SIG-M5 treated with dmso at 0.1 percent for 504 hours (cell line): Measurements from ENCODE around the gene AKNA.

Experiments used
- DNase-seq: peaks from one replicate; lab custom pipeline; 2025; ENCODE audit not compliant: unreplicated experiment; lab: John Stamatoyannopoulos, UW

Gene AKNA

DNA sequence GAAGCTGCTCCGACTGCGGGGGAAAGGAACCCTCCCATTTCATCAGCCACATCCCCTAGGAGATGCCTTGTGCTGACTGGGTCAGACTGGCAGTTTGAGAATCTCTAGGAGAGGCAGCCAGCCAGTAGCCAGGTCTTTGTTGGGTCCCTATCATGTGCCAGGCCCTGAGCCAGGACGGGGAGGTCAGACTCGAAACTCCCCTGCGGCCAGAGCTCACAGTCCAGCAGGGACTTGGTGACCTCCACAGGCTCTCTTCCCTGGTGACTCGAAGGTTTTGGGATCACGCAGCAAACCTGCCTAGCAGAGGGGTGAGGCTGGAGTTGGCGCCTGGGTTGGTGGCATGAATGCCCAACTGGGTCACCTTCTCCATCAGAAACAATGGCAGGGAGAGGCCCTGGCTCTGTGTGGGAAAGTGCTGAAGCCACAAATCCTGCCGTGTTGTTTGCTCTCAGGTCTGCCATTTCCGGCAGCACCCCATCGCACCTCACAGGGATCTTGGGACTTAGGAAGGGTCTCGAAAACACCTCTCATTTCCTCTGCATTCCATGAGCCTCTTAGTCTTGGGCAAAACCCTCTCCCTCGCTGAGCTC is 79.3 kb downstream of the AKNA start:
- no peak for DNase-seq

GRCh38 chr9:114307899-114308267 is 79.9 kb downstream of the AKNA start:
- no peak for DNase-seq

GRCh38 chr9:114304416-114305188 is 83.2 kb downstream of the AKNA start:
- DNase-seq: no peak

DNA sequence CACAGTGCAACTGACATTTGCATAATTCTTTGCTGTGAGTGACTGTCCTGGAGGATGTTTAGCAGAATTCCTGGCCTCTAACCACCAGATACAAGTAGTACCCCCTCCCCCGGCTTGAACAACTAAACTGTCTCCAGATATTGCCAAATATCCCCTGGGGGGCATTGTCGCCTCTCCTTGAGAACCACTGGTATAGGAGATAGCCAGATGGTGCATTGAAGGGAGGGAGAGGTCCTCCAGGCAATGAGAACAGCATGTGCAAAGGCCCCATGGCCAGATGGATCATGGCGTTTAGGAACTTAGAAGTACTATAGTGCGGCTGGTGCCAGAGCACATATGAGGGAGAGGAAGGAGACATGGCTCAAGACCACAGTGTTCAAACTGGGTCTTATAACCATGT is 83.8 kb downstream of the AKNA start:
- DNase-seq: no peak

DNA sequence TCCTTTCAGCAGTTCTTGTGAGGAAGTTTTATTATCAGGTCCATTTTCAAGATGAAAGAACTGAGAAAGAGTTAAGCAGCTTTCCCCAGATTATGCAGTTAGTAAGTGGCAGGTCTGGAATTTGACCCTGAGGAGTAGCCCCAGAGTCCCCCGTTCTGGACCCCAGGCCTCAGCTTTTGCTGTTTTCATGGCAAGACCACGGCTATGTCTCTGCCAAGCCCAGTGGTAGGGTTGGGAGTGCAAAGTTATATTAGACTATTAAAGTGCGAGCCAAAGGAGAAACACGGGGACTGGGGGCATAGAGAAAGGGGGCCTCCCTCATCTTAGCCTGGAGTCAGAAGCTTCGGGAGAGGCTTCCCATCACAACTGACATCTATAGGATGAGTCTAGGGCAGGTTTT is 84.2 kb downstream of the AKNA start:
- no peak for DNase-seq

- no peak for DNase-seq
Measured at GRCh38 chr9:114302727-114303126, 85.1 kb downstream of the AKNA start.

DNA sequence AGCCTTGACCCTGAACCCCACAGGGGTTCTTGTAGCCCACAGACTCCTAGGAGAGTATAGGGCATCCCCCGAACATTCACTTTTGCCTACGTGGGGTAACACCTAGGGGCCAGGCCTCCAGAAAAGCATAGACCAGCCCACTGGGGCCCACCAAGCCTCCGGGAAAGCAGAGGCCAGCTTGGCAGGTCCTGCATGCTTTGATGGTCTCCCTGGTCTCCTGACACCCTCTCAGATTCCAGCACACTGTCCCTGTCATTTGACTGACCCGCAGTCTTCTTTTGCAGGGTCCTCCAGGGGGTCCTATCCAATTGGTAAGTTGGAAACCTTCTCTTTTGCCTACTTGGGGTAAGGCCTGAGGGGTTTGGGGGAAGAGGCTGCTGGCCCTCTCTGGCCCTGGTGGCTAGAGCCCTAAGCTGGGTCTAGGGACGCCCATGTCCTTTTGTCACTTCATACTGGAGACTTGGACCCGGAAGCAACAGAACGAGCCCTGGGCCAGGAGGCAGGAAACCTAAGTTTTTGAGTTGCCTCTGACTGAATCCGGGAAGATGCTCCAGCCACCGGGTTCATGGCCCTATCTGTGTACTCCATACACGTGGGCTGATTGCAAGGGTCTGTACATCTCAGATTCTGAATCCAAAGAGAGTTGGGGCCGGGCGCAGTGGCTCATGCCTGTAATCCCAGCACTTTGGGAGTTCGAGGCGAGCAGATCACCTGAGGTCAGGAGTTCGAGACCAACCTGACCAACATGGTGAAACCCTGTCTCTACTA is 85.8 kb downstream of the AKNA start:
- no peak for DNase-seq

DNA sequence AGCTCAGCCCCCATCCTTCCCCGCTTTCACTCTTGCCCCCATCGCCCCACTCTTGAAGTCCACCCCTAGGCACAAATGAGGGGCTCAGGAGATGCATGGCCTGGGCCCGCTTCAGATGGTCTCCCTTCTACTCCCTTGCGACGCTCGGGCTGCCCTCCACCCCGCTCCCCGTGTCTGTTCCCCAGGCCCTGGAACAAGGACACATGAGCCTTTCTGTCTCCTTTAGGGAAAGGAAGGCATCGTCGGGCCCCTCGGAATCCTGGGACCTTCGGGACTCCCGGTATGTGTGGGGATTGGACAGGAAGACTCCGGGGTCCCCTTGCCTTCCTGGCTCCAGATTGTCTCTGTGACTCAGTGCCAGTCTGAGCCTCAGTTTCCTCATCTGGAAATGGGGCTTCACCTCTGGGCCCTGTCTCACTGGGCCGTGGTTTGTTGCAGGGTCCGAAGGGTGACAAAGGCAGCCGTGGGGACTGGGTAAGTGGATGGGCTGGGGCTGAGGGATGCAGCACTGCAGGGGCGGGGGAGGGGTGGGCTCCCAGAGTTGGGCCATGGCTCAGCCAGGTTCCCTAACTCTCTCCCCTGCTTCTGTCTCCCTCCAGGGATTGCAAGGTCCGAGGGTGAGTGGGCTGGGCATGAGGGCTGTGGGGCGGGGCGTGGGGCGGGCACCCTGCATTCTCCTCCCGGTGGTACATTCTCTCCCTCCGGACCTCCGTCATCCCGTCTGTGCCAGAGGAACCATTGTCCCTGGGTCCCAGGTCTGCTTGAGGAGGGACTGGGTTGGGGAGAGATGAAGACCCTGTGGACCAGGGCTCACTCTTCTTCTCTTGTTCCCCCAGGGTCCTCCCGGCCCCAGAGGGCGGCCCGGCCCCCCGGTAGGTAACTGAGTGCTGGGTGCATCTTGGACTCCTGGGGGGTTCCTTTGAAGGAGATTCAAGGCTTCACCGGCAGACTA is 86.7 kb downstream of the AKNA start:
- DNase-seq: no peak

DNA sequence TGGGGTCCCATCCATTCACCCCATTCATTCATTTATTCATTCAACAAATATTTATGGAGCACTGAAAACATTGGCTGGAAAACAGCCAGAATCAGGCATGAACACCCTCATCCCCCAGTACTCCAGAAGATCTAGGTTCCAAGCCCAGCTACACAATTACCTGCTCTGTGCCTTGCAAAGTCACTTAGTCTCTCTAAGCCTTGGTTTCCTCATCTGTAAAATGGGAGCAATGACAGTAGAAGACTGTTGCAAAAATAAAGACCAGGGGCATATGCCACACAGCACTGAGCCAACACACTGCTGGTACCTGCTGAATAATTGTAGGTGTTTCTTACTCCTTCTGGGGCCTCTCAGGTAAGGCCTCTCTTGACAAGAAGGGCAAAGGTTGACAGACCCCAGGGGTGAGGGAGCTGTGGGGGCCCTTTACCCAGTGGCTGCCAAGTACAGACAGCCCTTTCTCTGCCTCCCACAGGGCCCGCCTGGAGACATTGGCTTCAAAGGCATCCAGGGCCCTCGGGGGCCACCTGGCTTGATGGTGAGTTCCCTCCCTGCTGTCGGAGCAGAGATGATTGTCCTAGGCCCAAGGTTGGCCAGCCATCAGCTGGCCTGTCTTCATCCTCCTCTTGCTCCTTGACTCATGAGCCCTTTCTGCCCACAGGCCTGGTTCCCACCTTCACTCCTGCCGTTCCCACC is 87.5 kb downstream of the AKNA start:
- DNase-seq: no peak

DNA sequence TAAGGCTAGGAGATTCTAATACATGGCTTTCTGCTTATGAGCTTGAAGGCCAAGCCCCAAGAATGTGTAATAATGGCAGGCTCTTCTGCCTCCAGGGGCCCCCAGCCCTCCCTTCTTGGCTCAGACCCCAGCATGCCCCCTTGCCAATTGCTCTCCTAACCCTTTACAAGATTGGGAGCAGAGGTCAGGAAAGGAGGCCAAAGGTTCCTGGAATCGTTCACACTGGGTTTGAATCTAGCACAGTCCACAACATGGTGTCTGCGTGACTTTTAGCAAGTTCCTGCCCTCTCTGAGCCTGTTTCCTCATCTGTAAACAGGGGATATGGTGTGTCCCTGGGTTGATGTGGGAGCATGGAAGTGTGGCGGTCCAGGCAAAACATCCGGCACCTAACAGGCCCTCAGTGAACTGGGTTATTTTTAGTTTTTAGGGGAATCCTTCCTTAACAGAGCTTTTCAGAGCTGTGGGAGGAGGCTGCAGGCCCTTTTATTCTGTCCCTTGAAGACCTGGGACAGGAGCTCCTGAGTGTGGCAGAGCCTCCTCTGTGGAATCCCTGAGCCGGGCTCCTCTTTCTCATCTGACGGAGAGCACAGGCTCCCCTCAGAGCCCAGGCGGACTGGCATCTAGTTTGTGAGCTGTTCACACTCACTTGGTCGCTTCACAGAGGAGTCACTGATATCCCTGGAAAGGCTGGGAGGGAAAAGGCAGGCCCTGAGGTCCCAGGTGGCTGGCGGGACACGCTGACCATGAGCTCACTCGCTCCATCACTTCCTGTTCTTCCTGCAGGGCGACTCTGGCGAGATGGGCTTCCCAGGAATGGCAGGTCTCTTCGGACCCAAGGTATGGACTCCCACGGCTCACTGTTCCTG is 88.3 kb downstream of the AKNA start:
- no peak for DNase-seq

DNA sequence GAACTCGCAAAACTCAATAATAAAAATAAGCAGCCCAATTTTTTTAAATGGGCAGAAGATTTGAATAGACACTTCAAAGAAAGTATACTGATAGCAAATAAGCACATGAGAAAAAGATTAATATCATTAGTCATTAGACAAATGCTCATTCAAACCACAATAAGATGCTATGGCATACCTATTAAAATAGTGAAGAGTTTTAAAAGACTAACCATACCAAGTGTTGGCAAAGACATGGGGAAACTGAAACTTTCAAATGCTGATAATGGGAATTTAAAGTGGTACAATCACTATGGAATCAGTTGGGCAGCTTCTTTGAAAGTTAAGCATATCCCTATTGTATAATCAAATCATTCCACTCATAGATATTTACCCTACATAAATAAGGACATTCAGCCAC is 91.4 kb downstream of the AKNA start:
- DNase-seq: no peak

GRCh38 chr9:114294664-114295063 is 93.1 kb downstream of the AKNA start:
- no peak for DNase-seq

DNA sequence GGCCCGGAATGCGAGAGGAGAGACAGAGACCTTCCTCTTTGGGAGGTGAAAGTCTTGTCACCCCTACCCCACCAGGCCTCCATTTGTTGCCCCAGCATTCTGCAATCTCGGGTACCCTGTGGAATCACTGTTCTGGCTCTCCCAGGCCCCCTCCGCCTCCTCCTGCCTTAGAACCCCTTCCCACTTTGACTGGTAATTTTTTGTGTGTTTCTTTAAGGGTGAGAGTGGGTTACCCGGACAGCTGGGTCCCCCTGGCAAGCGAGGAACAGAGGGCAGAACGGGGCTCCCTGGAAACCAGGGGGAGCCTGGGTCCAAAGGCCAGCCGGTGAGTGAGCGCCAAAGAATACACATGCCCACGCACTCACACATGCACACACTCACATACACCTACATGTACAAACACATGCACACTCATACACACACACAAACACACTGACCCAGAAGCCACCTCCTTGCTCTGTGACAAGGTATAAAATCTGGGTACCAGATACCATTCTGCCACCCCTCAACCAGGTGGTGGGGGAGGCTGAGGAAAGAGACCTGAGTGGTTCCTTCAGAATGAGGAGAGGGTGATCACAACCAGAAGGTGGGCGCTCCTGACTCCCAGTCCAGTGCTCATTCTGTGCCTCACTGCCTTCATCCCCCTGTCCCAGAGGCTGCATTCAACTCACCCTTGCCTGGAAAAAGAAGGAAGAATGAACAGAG is 95.7 kb downstream of the AKNA start:
- DNase-seq: no peak

DNA sequence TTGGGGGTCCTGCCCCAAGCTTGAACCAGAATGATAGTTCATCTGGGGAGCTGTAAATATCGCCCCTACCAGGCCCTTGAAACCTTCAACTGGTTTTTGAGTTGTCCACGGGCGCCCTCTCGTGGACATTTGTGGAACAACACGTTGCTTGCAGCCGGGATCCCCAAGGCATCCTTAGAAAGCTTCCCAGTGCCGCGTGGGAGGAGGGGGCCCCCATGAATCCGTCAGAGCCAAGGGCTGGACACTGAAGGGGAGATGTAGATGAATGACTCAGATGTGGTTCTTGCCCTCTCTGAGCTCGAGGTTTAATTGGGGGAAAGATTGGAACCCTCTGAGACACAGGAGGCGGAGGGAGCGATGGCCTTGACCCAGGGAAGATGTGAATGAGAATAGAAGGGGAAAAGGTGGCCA is 96.7 kb downstream of the AKNA start:
- peak; percentile 40 for DNase-seq

DNA sequence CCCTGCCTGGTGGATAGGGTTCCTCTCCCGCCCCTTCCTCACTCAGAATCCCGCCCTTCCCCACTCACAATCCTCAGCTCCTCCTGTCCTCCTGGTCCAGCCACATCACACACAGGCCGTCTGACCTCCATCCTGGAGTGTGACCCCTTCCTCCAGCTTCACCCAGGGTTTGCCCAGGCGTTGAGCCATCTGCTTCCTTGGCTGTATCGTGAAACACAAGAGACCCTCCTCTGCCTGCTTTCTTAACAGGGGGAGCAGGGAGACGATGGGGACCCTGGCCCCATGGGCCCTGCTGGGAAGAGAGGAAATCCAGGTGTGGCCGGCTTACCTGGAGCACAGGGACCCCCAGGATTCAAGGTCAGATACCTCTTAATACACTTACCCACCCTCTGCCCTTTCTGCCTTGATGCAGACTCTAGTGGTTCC is 97.2 kb downstream of the AKNA start:
- DNase-seq: no peak

- DNase-seq: no peak
Measured at GRCh38 chr9:114289571-114290481, 98.0 kb downstream of the AKNA start.

- no peak for DNase-seq
Measured at GRCh38 chr9:114289106-114289505, 98.7 kb downstream of the AKNA start.
